HepG2 (cell line): ENCODE data around the gene MAPK14. TPM values are rescaled to one million over a fixed set of nuclear protein-coding genes. Genes with fewer than 3 reads are reported as not detected.
A peak's percentile ranks its signal among the peaks of the same experiment; 100 is the strongest.

ENCODE experiments used
- CBX5 ChIP-seq: sonication (generic); formaldehyde crosslinking; IDR thresholded peaks from 2 replicates; pipeline ENCODE4 v1.4.0; 2020; ENCODE audit warnings: missing genetic modification reagents, borderline replicate concordance
- HES4 ChIP-seq: sonication (generic); formaldehyde crosslinking; IDR thresholded peaks from 2 replicates; pipeline ENCODE4 v1.9.0; 2021; ENCODE audit warnings: mild to moderate bottlenecking, missing genetic modification reagents, borderline replicate concordance
- HIC2 ChIP-seq: sonication (generic); formaldehyde crosslinking; IDR thresholded peaks from 2 replicates; pipeline ENCODE4 v1.9.0; 2022; ENCODE audit warnings: low read depth, missing genetic modification reagents
- HNRNPUL1 ChIP-seq: fragments of 200-400 bp; formaldehyde crosslinking; IDR thresholded peaks from 2 replicates; pipeline ENCODE4 v1.6.1; 2017; ENCODE audit warnings: low read depth, mild to moderate bottlenecking, low read length, moderate library complexity
- IRF9 ChIP-seq: sonication (generic); formaldehyde crosslinking; IDR thresholded peaks from 2 replicates; pipeline ENCODE4 v1.8.0; 2022; ENCODE audit warnings: missing genetic modification reagents, mild to moderate bottlenecking, borderline replicate concordance
- POGZ ChIP-seq: sonication (generic); formaldehyde crosslinking; IDR thresholded peaks from 2 replicates; pipeline ENCODE4 v1.4.0; 2020; ENCODE audit warnings: mild to moderate bottlenecking, missing genetic modification reagents
- SP140L ChIP-seq: sonication (generic); formaldehyde crosslinking; IDR thresholded peaks from 2 replicates; pipeline ENCODE4 v1.4.0; 2020; ENCODE audit warnings: missing genetic modification reagents, borderline replicate concordance
- SRSF9 ChIP-seq: fragments of 200-400 bp; formaldehyde crosslinking; IDR thresholded peaks from 2 replicates; pipeline ENCODE4 v1.6.1; 2018; ENCODE audit warnings: borderline replicate concordance, mild to moderate bottlenecking, low read depth, low read length; ENCODE audit not compliant: insufficient read depth, poor library complexity, severe bottlenecking
- TP53 ChIP-seq: sonication (generic); formaldehyde crosslinking; conservative IDR thresholded peaks from 2 replicates; pipeline ENCODE4 v1.4.0; 2020; ENCODE audit warnings: missing genetic modification reagents
- USF2 ChIP-seq, 2 experiments: sonication (generic) in 1 of 2; formaldehyde crosslinking in 1 of 2; IDR thresholded peaks; 2 replicates each; pipeline versions ENCODE4 v1.5.1 to v1.6.1; 2011 to 2020; ENCODE audit warnings: borderline replicate concordance in 1 of 2, low read depth in 1 of 2, low read length in 1 of 2, mild to moderate bottlenecking in 1 of 2, missing genetic modification reagents in 1 of 2, moderate library complexity in 1 of 2
- ZFP36L2 ChIP-seq: sonication (generic); formaldehyde crosslinking; IDR thresholded peaks from 2 replicates; pipeline ENCODE4 v1.4.0; 2020; ENCODE audit warnings: missing genetic modification reagents
- ZFYVE20 ChIP-seq: sonication (generic); formaldehyde crosslinking; IDR thresholded peaks from 2 replicates; pipeline ENCODE4 v1.8.0; 2023; ENCODE audit warnings: low read depth, mild to moderate bottlenecking, moderate library complexity, missing genetic modification reagents, borderline replicate concordance
- ZNF253 ChIP-seq: sonication (generic); formaldehyde crosslinking; IDR thresholded peaks from 2 replicates; pipeline ENCODE4 v1.8.0; 2022; ENCODE audit warnings: mild to moderate bottlenecking, missing genetic modification reagents, borderline replicate concordance
- ZNF331 ChIP-seq: sonication (generic); formaldehyde crosslinking; IDR thresholded peaks from 2 replicates; pipeline ENCODE4 v1.4.0; 2020; ENCODE audit warnings: missing genetic modification reagents
- ZNF530 ChIP-seq: sonication (generic); formaldehyde crosslinking; IDR thresholded peaks from 2 replicates; pipeline ENCODE4 v1.5.0; 2020; ENCODE audit warnings: low read depth, mild to moderate bottlenecking, missing genetic modification reagents
- ZNF598 ChIP-seq: sonication (generic); formaldehyde crosslinking; IDR thresholded peaks from 2 replicates; pipeline ENCODE4 v1.5.1; 2020; ENCODE audit warnings: mild to moderate bottlenecking, missing genetic modification reagents, borderline replicate concordance
- polyA plus RNA-seq, 8 experiments: library from polyadenylated mRNA; depleted of rRNA in 3 of 8; stranded (reverse) in 7 of 8; unstranded in 1 of 8; fragments of >200 nt; fragmentation: Illumina TruSeq in 4 of 8; extraction: Trizol in 4 of 8; gene quantifications; 2 replicates each; pipeline versions ENCODE4 v1.2.1 to v1.2.3, GENCODE V29; 2011 to 2016; ENCODE audit warnings: low read depth in 4 of 8, missing spikeins in 1 of 8, mixed read lengths in 1 of 8; ENCODE audit not compliant: insufficient read depth in 1 of 8
- total RNA-seq, 5 experiments: library from RNA; depleted of rRNA; stranded (reverse); fragments of >200 nt; fragmentation: Illumina TruSeq; extraction: Trizol; gene quantifications; 2 replicates each; pipeline ENCODE4 v1.2.3, GENCODE V29; 2016; ENCODE audit warnings: low read depth in 1 of 5
- TF ChIP-seq, protein P1 (sequence below): sonication (generic); formaldehyde crosslinking; conservative IDR thresholded peaks from 2 replicates; pipeline ENCODE4 v1.8.0; 2022; ENCODE audit warnings: mild to moderate bottlenecking, moderate library complexity, missing genetic modification reagents

The MAPK14 gene
- total and polyA plus RNA-seq, 2 of the 13 experiments (the other 11 are each of a cell fraction or from before 2014, with no cell fraction given): 66.3 to 67.3 TPM

DNA sequence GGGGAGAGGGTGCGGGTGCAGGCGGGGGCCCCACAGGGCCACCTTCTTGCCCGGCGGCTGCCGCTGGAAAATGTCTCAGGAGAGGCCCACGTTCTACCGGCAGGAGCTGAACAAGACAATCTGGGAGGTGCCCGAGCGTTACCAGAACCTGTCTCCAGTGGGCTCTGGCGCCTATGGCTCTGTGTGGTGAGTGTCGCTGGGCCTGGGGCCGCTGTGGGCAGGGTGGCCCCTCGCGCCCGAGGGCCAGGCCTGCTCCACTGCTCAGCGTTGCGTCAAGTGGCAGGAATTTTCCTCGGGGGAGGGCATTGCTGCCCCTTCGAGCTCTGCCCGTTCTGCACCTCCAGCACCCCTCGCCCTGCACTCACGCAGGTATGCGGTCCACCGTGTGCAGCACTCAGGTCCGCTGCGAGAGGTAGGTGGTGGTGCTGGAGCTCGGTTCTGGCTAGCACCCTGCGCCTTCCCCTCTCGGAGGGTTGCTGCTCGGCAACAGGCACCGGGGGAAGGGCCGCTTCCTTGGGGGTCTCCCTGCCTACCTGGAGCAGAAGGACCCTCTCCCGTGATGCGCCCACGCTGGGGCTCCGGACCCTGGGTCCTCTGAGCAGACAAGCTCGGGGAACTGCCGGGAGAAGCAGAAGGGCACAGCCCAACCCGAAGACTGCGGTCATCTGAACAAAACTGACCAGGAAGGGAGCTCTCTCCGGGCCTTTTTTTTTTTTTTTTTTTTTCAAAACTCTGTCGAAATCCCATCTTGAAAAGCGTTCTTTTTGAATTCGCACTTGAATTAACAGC, 674 bp downstream of the MAPK14 start (continued):
- TF ChIP-seq ZNF530 (CRISPR knock-in tag) (no peak), HIC2 (CRISPR knock-in tag) (peak; percentile 71), ZFYVE20 (CRISPR knock-in tag) (peak; percentile 61), IRF9 (CRISPR knock-in tag) (no peak; the same call in 1 of the 2 replicates), SP140L (CRISPR knock-in tag) (no peak), TP53 (no peak), ZNF331 (CRISPR knock-in tag) (peak; percentile 25; the same call in 1 of the 2 replicates), HNRNPUL1 (no peak), CBX5 (CRISPR knock-in tag) (0 out of 2 replicates have a peak, but pooled peaks have one; percentile 26), ZFP36L2 (CRISPR knock-in tag) (no peak), SRSF9 (no peak), HES4 (CRISPR knock-in tag) (peak; percentile 72; the same call in 1 of the 2 replicates), POGZ (no peak; the same call in 1 of the 2 replicates), ZNF253 (CRISPR knock-in tag) (peak; percentile 48; the same call in 1 of the 2 replicates), USF2 (IDR thresholded peaks at IDR 0.05; ENCODE audit: low read depth, low read length) (no peak), USF2 (CRISPR knock-in tag; IDR thresholded peaks at IDR 0.05; ENCODE audit: borderline replicate concordance) (no peak), ZNF598 (CRISPR knock-in tag) (peak; percentile 19; the same call in 1 of the 2 replicates)
- TF ChIP-seq, protein P1, sequence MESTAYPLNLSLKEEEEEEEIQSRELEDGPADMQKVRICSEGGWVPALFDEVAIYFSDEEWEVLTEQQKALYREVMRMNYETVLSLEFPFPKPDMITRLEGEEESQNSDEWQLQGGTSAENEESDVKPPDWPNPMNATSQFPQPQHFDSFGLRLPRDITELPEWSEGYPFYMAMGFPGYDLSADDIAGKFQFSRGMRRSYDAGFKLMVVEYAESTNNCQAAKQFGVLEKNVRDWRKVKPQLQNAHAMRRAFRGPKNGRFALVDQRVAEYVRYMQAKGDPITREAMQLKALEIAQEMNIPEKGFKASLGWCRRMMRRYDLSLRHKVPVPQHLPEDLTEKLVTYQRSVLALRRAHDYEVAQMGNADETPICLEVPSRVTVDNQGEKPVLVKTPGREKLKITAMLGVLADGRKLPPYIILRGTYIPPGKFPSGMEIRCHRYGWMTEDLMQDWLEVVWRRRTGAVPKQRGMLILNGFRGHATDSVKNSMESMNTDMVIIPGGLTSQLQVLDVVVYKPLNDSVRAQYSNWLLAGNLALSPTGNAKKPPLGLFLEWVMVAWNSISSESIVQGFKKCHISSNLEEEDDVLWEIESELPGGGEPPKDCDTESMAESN (CRISPR knock-in tag): peak; percentile 61
